Measurements from ENCODE around the gene ANKS1B.
"Not testable (repeated sequence)": the region's sequence is repeated elsewhere in the genome, so short reads cannot be mapped to it uniquely, and the experiment has no call there.

ANKS1B gene

DNA sequence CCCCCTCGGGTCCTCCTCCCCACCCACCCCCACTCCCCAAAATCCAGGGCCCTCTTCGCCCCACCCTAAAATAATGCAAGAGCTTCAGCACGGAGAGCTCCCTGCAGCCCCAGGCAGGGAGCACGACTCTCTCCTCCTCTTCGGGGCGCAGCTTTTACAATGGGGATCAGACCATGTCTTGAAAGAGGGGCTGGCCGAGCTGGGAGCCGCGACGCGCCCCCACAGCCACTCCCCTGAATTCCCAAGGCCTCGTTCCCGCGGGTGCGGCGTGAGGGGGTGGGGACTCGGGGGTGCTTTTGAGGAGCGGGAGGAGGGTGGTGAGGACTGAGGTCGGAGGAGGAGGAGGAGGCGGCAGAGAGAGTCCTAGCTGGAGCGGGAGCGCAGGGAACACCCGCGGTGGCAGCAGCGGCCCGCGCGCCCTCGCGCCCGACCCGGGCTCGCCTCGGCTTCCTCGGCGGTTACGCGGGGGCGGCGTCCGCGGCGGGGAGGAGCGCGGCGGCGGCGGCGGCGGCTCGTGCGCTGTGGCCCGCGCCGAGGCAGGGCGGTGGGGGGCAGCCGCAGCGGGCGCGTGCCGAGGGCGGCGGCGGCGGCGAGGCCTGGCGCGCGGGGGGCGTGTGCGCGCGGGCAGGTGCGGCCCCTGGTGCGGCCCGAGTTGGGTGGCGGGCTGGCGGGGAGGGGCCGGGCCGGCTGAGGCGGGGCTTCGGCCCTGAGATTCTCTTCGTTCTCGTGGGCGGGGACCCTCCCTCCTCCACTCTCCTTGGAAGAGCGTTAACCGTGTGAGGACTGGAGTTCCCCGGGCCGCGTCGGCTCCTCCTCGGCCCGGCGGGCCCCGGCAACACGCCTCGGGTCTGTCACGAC, at the start of gene ANKS1B:
Gene ANKS1B, minus strand, starts transcription at position 666 of the 858 bp plus-strand sequence. CDS start 699 bp downstream, outside the sequence.
- ATAC-seq, result peak; percentile 38 to 48

DNA sequence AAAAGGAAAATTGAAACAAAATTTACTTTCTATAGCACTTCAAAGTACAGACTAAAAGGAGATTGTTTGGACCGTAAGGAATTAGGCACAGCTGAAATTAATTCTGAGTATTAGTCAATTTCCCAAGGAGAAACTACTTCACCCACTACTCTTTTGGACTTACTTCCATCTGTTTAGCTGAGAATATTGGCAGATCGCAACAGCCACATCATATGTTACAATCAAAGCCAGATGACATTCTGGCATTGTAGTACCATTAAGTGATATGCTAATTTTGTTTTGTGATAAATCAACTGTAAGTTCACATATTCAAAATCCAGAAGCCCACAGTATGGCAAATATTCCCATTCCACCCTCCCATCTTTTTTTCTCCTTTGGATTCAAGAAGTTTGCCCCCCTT, 47.1 kb upstream of the ANKS1B start:
- ATAC-seq, result no peak

DNA sequence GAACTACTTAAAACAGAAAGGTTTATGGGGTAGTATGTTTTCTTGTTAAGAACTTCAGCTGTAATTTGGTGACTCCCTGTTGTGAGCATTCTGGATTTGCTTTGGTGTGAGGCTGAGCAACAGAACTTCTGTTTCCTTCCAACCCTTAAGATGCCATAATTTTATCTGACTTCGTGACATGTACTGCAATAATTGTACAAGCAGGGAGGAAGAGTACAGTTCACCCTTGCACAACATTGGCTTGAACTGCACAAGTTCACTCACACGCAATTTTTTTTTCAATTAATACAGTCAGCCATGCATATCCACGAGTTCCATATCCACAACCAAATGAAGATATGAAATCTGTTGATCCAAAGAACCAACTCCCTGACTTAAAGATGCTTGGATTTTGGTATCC, 42.9 kb upstream of the ANKS1B start:
- no peak for ATAC-seq

DNA sequence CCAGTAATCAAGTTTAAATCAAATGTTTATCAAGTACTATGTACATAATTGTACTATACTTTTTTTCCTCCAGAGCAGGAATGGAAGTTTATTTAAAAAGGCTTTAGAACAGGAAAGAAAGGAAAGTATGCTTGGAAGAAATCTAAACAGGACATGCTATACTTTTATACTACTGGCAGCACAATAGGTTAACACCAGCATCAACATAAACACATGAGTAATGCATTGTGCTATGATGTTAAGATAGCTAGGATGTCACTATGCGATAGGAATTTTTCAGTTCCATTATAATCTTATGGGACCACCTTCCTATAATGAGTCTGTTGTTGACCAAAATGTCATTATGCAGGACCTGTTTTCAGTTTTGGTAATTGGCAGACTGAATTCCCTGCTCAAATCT, 41.5 kb upstream of the ANKS1B start:
- ATAC-seq, result no peak

DNA sequence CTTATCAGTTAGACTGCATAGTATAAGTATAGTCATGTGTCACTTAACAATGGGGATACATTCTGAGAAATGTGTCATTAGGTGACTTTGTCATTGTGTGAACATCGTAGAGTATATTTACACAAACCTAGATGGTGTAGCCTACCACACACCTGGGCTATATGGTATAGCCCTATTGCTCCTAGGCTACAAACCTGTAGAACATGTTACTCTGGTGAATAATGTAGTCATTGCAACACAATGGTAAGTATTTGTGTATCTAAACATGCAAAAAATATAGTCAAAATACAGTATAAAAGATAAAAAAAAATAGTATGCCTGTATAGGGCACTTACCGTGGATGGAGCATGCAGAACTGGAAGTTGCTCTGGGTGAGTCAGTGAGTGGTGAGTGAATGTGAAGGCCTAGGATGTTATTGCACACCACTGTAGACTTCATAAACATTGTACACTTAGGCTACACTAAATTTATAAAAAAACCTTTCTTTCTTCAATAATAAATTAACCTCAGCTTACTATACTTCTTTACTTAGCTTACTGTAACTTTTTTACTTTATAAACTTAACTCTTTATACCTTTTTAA, 40.3 kb upstream of the ANKS1B start:
- no peak for ATAC-seq

DNA sequence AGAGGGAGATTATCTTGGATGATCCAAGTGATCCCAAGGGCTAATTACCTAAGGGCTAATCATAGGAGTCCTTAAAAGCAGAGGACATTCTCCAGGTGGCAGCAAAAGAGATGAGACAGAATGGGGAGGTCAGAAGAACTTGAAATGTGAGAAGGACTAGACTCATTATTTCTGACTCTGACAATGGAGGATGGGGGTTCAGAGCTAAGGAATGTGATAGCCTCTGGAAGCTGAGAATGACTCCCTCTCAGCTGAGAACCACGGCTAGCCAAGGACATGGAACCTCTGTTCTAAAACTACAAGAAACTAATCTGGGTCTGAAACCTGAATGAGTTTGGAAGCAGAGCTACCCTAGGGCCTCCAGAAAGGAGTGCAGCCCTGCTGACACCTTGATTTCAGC, 35.6 kb upstream of the ANKS1B start:
- ATAC-seq, result no peak

DNA sequence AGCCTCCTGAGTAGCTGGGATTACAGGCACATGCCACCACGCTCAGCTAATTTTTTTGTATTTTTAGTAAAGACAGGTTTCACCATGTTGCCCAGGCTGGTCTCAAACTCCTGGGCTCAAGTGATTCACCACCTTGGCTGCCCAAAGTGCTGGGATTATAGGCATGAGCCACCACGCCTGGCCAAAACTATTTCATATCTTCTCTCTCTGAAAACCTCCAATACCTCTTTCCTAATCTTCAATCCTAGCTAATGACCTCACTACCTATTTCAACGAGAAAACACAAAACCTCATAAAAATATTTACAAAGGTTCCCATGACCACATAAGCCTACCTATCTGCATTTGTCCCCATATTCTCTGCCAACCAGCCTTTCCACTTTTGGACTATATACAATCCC, 32.3 kb upstream of the ANKS1B start:
- ATAC-seq, result no peak

DNA sequence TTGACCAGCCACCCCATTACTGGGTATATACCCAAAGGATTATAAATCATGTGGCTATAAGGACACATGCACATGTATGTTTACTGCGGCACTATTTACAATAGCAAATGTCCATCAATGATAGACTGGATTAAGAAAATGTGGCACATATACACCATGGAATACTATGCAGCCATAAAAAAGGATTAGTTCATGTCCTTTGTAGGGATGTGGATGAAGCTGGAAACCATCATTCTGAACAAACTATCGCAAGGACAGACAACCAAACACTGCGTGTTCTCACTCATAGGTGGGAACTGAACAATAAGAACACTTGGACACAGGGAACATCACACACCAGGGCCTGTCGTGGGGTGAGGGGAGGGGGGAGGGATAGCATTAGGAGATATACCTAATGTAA, 31.6 kb upstream of the ANKS1B start:
- ATAC-seq, result not testable (repeated sequence)

DNA sequence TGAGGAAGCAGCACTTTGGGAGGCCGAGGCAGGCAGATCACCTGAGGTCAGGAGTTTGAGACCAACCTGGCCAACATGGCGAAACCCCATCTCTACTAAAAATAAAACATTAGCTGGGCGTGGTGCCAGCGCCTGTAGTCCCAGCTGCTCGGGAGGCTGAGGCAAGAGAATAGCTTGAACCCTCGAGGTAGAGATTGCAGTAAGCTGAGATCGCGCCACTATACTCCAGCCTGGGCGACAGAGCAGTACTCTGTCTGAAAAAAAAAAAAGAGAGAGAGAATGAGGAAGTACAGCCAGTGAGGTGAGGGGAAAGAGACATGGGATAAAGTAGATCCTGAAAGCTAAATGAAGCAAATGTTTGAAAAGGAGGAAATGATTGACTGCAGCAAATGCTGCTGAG, 21.1 kb upstream of the ANKS1B start:
- ATAC-seq, result not testable (repeated sequence)

DNA sequence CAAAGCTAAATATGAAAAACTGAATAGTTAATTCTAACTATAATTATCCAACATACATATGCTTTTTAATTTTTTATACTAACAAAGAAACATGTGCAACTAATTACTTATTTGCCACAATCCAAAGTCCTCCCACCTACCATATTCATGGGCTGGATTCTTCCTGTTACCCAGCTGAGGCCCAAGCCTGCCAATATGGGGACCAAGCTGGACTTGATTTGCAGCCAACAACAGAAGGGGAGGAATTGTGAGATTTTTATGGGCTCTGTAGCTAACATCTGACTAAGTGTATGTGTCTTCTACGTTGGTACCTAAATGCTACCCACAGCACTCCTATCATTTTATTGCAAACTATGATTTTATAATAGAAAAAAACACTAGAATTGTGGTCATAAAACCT, 13.1 kb upstream of the ANKS1B start:
- no peak for ATAC-seq

DNA sequence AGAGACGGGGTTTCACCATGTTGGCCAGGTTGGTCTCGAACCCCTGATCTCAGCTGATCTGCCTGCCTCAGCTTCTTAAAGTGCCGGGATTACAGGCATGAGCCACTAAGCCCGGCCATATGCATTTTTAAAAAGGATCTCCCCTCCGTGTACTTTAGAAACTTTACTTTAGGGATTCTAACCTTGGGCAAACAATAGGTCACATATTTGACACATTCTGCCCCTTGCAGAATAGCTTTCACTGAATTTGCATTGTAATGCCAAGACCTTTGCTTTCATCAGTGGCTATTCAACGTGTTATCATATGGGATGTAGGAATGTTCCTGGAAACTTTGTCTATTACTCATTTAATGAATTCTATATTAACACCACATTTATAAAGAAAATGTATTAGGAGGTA, 11.4 kb upstream of the ANKS1B start:
- no peak for ATAC-seq

DNA sequence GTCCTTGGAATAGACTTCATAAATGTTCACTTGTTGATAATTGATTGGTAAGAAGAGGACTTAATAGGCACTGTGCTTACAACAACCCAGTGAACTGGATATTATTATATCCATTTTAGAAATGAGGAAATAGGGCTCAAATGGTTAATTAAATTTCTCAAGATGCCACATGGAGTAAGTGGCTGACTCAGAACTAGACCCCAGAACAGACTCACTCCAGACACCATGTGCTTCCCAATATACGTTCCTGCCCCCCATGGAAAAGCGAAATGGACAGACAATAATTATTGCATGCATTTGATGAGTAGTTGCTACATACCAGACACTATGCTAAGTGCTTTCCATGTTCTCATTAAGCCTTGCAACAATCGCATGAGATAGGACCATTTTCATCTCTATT, 895 bp upstream of the ANKS1B start:
- ATAC-seq, result no peak

DNA sequence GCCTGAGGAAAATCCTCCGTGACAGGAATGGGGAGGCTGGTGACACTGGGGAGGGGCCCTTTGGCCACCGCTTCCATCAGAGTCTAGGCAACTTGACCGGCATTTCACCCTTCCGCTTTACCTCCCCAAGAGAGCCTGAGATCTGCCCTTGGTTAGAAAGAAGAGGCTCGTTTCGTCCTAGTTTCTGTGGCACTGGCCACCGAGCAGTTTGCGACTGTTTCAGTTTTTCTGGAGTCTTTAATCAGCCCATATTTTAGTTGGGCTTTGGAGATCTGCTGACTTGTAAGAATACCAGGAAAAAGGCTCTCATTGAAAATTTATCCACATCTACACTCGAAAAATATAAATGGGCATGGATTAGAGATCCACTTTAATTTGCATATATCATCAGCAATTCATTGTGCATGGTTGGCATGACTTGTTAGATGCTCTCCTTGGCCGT, 414 bp upstream of the ANKS1B start:
- no peak for ATAC-seq

DNA sequence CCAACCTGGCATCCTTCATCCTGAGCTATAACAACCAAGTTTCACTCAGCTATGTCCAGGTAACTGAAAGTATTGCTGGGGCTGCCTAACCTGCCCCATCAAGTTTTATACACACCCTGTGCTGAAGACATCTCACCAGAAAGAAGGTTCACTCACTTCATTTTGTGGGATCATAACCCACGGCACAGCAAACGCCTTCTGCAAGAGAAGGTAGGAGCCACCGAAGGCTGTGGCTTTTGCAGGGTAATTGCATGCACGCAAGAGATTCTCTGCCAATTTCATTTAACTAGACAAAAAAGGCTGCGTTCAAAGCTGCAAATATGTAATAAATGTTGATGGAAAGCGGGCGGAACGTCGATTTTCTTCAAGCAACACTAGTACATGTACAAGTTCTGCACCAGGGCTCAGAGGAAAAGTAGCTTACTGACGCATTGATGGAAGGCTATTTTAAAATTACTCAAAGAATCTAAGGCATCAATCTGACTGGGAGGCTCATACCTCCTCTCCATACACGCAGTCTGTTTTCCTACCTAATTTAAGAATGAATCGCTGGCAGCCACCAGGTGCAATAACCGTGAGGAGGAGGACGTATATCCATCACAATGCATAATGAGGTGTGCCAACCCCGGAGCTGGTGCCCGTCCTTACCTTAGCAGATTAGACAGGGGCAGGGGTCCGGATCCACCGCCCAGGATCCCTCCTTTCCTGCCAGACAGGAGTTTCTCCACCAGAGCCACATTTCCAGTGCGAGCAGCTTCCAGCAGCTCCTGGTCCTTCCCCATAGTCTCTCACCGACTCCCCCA, 1.1 kb downstream of the ANKS1B start:
- ATAC-seq, result no peak

DNA sequence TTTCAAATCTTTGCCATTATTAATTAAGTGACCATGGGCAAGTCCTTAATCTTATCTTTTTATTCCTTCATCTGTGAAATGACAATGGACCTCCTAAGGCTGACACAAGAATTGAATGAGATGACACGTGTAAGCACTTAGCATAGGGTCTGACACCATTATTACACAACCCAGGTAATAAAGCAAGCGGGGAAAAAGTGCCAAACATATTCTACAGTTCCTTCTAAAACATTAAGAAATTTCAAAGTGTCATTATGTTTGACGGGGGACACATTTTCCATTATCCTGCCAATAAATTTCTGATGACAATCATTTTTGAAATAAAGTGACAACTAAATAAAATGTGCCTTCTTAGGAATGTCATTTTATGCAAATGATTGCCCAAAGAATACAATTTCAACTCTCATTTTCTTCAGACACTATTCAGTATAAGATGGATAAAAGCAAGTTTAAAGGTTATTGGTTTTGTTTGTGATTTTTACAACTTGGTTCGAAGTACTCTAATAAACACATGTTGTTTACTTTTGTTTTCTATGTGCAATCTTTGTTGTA, 3.0 kb downstream of the ANKS1B start:
- ATAC-seq, result no peak

DNA sequence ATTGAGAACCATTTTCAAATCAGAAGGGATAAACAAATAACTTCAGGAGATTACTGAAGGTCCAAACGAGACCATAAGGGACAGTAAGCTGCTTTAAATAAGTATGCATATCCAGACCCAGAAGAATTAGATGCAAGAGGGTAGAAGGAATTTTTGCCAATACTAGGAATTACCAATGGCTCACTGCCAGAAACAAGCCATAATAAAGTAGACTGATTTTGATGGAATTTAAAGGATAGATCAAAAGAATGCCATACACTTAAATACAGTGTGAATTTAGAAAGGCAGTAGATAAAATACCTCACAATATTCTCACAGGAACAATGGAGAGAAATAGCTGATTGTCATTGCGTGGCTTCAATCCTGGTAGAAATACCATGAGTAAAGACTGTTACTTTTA, 5.3 kb downstream of the ANKS1B start:
- no peak for ATAC-seq

DNA sequence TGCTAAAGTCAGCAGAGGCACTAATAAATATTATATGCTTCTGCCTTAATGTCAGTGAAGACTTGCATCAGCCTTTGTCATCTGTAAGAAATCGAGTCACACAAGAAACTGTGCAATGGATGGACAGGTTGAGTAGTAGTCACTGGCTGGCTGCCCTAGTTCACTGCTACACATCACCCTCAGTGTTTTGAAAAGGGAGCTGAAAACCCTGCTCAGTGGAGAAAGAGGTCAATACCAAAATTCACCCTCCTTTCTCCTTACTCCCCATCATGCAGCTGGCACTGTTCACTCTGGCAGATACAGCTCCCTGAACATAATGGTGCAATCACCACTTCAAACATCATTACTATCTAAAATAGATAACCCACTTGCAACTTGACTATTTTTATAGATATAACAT, 6.6 kb downstream of the ANKS1B start:
- ATAC-seq, result no peak

DNA sequence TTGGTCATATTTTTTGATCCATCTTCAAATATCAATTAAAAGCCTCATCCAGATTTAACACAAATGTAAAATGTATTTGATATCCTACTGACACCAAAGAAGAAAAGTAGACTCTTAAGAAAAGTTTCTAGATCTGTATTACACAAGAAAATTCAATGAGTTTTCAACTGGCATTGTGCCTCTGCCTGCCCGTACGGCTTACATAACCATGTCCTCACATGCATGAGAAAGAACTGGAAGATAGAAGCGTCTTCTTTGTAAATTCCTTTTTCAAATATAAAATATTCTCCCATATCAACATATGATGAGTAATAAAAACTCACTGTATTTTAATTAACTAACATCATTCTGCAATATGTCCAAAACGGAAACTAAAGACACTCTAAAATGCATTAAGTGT, 7.2 kb downstream of the ANKS1B start:
- ATAC-seq, result no peak

DNA sequence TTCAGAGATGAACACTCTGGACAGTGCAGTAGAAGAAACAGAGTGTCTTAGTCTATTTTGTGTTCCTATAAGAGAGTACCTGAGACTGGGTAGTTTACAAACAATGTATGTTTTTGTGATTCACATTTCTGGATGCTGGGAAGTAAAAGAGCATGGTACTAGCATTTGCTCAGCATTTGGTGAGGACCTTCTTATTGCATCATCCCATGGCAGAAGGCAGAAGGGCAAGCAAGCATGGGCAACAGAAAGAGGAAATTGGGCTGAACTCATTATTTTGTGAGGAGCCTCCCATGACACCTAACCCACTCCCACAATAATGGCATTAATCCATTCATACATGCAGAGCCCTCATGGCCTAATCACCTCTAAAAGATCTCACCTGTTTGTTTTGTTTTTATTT, 8.0 kb downstream of the ANKS1B start:
- no peak for ATAC-seq

DNA sequence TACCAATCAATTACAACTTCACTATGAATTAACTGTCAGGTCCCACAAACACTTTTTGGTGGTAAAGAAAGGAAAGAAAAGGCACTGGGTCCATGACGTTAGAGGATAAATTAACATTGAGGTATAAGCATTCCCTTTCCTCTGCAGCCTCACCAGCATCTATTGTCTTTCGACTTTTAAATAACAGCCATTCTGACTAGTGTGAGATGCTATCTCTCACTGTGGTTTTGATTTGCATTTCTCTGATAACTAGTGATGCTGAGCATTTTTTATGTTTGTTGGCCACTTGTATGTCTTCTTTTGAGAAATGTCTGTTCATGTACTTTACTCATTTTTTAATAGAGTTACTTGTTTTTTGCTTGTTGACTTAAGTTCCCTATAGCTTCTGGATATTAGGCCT, 9.4 kb downstream of the ANKS1B start:
- ATAC-seq, result no peak

DNA sequence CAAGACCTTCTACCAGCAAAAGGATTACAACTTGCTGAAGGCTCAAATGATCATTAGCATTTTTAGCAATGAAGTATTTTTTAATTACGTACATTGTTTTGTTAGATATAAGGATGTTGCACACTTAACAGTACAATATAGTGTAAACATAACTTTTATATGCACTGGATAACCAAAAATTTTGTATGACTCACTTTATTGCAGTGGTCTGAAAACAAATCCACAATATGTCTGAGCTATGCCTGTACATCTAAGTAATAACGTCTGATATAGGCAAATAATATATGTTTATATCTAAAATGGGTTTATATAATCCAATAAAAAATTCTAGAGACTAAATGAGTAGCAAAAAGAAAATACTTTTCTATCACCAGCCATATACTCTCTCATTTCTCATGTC, 10.6 kb downstream of the ANKS1B start:
- ATAC-seq, result no peak

DNA sequence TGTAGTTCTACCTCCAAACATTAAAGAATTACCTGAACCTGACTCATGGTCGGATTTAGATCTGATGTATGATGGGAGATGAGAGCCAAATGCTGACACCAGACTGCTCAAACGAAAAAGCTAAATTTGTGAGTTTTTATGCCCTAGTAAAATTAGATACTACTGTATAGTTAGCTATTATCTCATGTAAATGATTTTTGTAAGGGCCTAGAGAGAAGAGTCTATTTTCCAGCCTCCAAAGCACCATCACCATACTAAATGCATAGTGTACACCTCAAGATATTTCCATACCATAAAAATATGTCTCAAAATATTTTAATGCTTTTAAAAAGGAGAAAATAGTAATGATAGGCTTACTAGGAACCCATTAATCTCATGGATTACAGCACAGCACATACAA, 18.3 kb downstream of the ANKS1B start:
- no peak for ATAC-seq

DNA sequence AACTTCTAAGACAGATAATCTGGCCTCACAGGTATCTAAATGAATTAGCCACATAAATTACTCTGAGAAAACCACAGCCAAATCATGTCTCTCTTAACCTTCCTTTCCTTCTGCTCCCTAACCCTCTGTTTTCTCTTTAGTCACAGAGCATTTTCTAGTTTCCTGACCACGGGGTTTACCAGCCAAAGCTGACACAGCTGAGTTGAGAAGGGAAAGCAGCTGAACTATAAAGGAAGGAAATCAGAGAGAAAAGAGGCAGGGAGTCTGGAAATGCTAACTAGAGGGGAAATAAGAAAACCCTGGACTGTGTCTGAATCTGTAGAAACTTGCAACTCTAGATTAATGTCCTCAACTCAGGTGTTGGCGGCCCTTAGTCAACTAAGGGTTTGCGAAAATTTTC, 24.4 kb downstream of the ANKS1B start:
- no peak for ATAC-seq

Data from activated CD4-positive, CD25-positive, alpha-beta regulatory T cell treated with anti-CD3 and anti-CD28 coated beads, Interleukin-2, amount 50 U/mL, for 24 hours (primary cell).